ENCODE data around the gene NAPG. TPM values are rescaled to one million over a fixed set of nuclear protein-coding genes. Genes with fewer than 3 reads are reported as not detected.

NAPG gene
- total and polyA plus RNA-seq, 9 of the 15 experiments (the other 6 are each of a cell fraction or from before 2014, with no cell fraction given): 31.6 to 63.3 (median 50.9) TPM

GRCh38 chr18:10530852-10531251, 5.0 kb downstream of the NAPG start (continued):
- TF ChIP-seq ATF1 (CRISPR knock-in tag; IDR thresholded peaks at IDR 0.05) (no peak), ATF1 (tag; IDR thresholded peaks at IDR 0.05) (0 out of 2 replicates have a peak, but pooled peaks have one; percentile 6), EP300 (IDR thresholded peaks at IDR 0.05; ENCODE audit: low read length) (peak; percentile 17; the same call in 1 of the 2 replicates), FOSL1 (tag; conservative IDR thresholded peaks at IDR 0.05) (peak; percentile 53; the same call in 1 of the 2 replicates), ARID1B (IDR thresholded peaks at IDR 0.05) (peak; percentile 40; the same call in 1 of the 2 replicates), MEIS2 (IDR thresholded peaks at IDR 0.05; ENCODE audit: partially characterized antibody) (peak; percentile 18)

DNA sequence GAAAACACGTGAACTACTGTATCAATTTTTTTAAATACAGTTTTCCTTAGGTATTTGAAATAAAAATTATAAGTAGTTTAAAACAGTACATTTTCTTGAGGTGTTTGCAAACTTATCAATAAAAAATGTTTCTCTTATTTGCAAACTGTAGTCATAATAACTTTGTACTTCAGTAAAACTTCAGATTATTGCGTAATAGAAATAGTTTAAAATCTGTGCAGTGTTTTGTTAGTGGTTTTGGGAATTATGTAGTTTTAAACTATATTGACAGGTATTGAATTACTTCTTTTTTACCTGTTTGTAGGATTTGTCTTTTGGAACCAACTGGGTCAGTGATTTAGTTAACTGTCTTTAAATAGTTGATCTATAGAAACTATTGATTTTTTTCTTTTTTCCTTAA, 7.3 kb downstream of the NAPG start:
- DNase-seq (ENCODE audit: extremely low read depth in 1 of 4, low spot score in 3 of 4): no peak
- Histone ChIP-seq H4K20me1 (replicated peaks; ENCODE audit: control insufficient read depth, insufficient read depth, low read length) (peaks cover 4% of the 10 kb centered on the region; the same call in 1 of the 2 replicates), H3K27ac (ENCODE audit: extremely low read depth, low read depth, low read length) (no peak overlapping the region), H3K9ac (ENCODE audit: insufficient read depth in 1 of 2, low read depth in 2 of 2, low read length in 2 of 2) (no peak overlapping the region), H3K4me2 (ENCODE audit: insufficient read depth, low read length) (no peak overlapping the region), H2AFZ (ENCODE audit: low read depth, low read length) (no peak overlapping the region), H3K4me3 (no peak overlapping the region), H3K4me1 (replicated peaks in 1 of 2; ENCODE audit: control insufficient read depth in 2 of 2, insufficient read depth in 2 of 2, low read length in 2 of 2) (peaks cover 3 to 34% of the 10 kb centered on the region in 2 experiments; a peak in 4 of 5 replicates), H3K9me3 (replicated peaks; ENCODE audit: control insufficient read depth, insufficient read depth, low read depth, low read length) (no peaks in the 10 kb centered on the region), H3K36me3 (ENCODE audit: control insufficient read depth, insufficient read depth, low read length) (peaks cover 53% of the 10 kb centered on the region), H3K79me2 (ENCODE audit: control insufficient read depth, insufficient read depth, low read length) (peaks cover 70% of the 10 kb centered on the region), H3K9me1 (ENCODE audit: control insufficient read depth, insufficient read depth, low read length) (no peaks in the 10 kb centered on the region), H3K27me3 (ENCODE audit: control insufficient read depth in 2 of 2, insufficient read depth in 2 of 2, low read length in 2 of 2) (no peaks in the 10 kb centered on the region)
- no peak for FAIRE-seq
- no peak for TF ChIP-seq IRF9 (tag; IDR thresholded peaks at IDR 0.05)
- TF ChIP-seq GABPB2 (CRISPR knock-in tag; conservative IDR thresholded peaks at IDR 0.05): no peak
- TF ChIP-seq, protein P1, sequence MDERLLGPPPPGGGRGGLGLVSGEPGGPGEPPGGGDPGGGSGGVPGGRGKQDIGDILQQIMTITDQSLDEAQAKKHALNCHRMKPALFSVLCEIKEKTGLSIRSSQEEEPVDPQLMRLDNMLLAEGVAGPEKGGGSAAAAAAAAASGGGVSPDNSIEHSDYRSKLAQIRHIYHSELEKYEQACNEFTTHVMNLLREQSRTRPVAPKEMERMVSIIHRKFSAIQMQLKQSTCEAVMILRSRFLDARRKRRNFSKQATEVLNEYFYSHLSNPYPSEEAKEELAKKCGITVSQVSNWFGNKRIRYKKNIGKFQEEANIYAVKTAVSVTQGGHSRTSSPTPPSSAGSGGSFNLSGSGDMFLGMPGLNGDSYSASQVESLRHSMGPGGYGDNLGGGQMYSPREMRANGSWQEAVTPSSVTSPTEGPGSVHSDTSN (CRISPR knock-in tag; IDR thresholded peaks at IDR 0.05; ENCODE audit: low read depth): no peak
- TF ChIP-seq, protein P1 (tag; conservative IDR thresholded peaks at IDR 0.05; ENCODE audit: low read depth): no peak
- no peak for TF ChIP-seq PRPF4 (IDR thresholded peaks at IDR 0.05; ENCODE audit: insufficient read depth, low read depth, low read length, poor library complexity, severe bottlenecking)
- no peak for TF ChIP-seq DPF2 (IDR thresholded peaks at IDR 0.05)
- no peak for TF ChIP-seq CBX3 (IDR thresholded peaks at IDR 0.05; ENCODE audit: borderline replicate concordance in 1 of 2, low read length in 2 of 2)
- no peak for TF ChIP-seq SMAD3 (CRISPR knock-in tag; conservative IDR thresholded peaks at IDR 0.05)
- no peak for TF ChIP-seq TEAD1 (CRISPR knock-in tag; IDR thresholded peaks at IDR 0.05)
- TF ChIP-seq TCF7 (IDR thresholded peaks at IDR 0.05; ENCODE audit: borderline replicate concordance): no peak
- no peak for TF ChIP-seq PHF21A (IDR thresholded peaks at IDR 0.05; ENCODE audit: borderline replicate concordance, low read depth)
- no peak for TF ChIP-seq BHLHE40 (IDR thresholded peaks at IDR 0.05; ENCODE audit: low read length)
- intact Hi-C loops (cut with micrococcal nuclease): no loop called here
- POLR2A ChIA-PET: no interaction called here
- WGBS (ENCODE audit: insufficient coverage, low coverage, missing lambda C conversion rate): 88% methylated on average over 2 of the region's 2 CpGs
- ATAC-seq: no peak
- BruUV-seq (replicated peaks): no TSS peak
- CTCF ChIA-PET (ENCODE audit: low intra/inter-chr PET ratio): interaction anchor here (0.5 kb wide), 1 partner anchor 544 kb away, joined by 3 read pairs; no protein-coding TSS in a partner anchor
- in situ Hi-C loops (cut with MboI): no loop called here
